GM13977 (cell line): ENCODE results near the gene HBEGF.
"Not testable (repeated sequence)": the region's sequence is repeated elsewhere in the genome, so short reads cannot be mapped to it uniquely, and the experiment has no call there.

Source experiments
- DNase-seq: peaks from one replicate; pipeline ENCODE4 v3.0.0; 2012; ENCODE audit warnings: low spot score
- CTCF ChIP-seq: IDR thresholded peaks from 2 replicates; pipeline ENCODE4 v1.5.1; 2012; ENCODE audit warnings: mild to moderate bottlenecking, control low read depth; ENCODE audit not compliant: insufficient read depth; ENCODE audit errors: extremely low read depth, missing control alignments
- in situ Hi-C: fragments of 300-500 bp; cut with MboI; formaldehyde crosslinking; loops from one replicate; pipeline ENCODE4 v1.12.0; 2022; ENCODE audit warnings: low sequenced_read_pairs, low pct_unique_long_range_greater_than_20kb, mixed read lengths, inconsistent platforms; ENCODE audit not compliant: unreplicated experiment

The HBEGF gene

GRCh38 chr5:140345919-140346347 lies 470 bp downstream of the HBEGF start:
- in situ Hi-C loops, result no loop called here
- DNase-seq, result no peak
- peak; percentile 32 for TF ChIP-seq CTCF

GRCh38 chr5:140344683-140345423 lies 1.6 kb downstream of the HBEGF start:
- in situ Hi-C loops, result no loop called here
- DNase-seq, result no peak
- TF ChIP-seq CTCF, result no peak

GRCh38 chr5:140343849-140344248 lies 2.6 kb downstream of the HBEGF start:
- in situ Hi-C loops, DNase-seq: not testable (repeated sequence)

- no peak for TF ChIP-seq CTCF
- DNase-seq, result no peak
- in situ Hi-C loops, result no loop called here
These were observed 3.5 kb downstream of the HBEGF start for GRCh38 chr5:140342896-140343295.

DNA sequence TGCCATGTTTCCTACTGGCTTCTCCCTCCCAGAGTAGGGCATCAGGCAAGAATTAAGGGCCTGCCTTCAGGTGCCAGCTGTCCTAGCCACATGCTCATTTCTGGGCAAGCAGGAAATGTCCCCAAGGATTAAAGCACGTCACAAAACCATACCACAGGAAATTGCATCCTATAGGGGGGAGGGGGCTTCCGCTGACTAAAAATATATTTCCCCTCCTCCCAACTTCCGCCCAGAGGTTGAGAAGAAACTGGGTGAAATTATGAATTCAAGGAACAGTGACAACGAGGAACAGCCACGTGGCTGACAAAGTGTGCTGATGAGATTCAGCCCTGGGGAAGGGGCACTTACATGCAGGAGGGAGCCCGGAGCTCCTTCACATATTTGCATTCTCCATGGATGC lies 4.1 kb downstream of the HBEGF start:
- in situ Hi-C loops, result no loop called here
- no peak for DNase-seq

DNA sequence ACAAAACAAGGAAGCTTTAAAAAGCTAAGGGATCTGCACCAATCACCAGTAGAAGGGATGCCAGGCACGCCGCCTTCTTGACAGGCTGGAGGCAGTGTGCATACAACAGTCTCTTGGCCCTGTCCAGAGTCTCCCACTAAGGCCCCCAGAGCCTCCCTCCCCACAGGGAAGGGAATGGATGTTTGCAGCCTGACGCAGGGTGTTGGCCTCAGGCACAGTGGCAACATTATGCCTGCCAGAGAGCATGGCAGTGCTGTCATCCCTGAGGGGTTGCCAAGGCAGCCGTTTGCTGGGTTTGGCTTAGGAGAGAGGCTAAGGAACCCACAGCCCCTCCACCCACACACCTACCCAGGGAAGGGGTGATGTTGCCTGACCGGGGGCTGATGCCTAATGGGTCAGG lies 4.8 kb downstream of the HBEGF start:
- no peak for TF ChIP-seq CTCF
- no peak for DNase-seq
- in situ Hi-C loops, result no loop called here

More for the DNA sequence above, 4.1 kb downstream of the HBEGF start:
- no peak for TF ChIP-seq CTCF

DNA sequence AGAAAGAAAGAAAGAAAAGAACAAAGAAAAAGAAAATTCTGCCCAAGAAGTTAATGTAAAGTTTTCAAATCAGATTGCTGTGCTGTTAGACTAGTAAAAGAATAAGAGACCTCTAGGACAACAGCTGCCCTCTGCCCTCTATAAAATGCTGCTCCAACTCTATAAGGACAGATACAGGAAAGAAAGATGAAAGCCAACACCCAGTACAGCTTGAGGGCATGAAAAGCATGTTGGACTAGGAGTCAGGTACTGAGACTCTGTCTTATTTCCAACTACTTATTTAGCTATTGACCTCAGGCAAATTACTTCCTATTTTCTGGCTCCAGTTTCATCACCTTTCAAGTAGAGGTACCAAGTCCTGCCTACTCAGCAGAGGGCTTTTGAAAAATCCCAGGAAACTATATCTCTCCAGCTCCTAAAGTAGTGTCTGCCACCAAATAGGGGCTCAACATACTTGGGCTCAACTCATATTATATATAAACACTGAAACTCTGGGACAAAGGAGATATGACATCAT lies 5.7 kb downstream of the HBEGF start:
- no peak for DNase-seq
- TF ChIP-seq CTCF, result no peak
- in situ Hi-C loops, result no loop called here
